GM23248 (cell line): ENCODE data around the gene ACSL6. TPM values are rescaled to one million over a fixed set of nuclear protein-coding genes. Genes with fewer than 3 reads are reported as not detected.

ENCODE experiments used
- DNase-seq: peaks from one replicate; pipeline ENCODE4 v3.0.0-alpha.2; 2015
- H2AFZ ChIP-seq: fragments of 200-600 bp; sonication (generic); 2 replicates; pipeline ENCODE4 v1.6.1; 2016; ENCODE audit warnings: antibody characterized with exemption
- H3F3A ChIP-seq: fragments of 200-600 bp; sonication (generic); 2 replicates; pipeline ENCODE4 v1.6.1; 2016; ENCODE audit warnings: mild to moderate bottlenecking, antibody characterized with exemption, mixed run types; ENCODE audit not compliant: insufficient read depth
- H3K27ac ChIP-seq: fragments of 200-600 bp; sonication (generic); 2 replicates; pipeline ENCODE4 v1.5.1; 2016; ENCODE audit warnings: mild to moderate bottlenecking
- H3K27me3 ChIP-seq: fragments of 200-600 bp; sonication (generic); replicated peaks from 2 replicates; pipeline ENCODE4 v1.6.1; 2016; ENCODE audit warnings: mild to moderate bottlenecking; ENCODE audit not compliant: insufficient read depth
- H3K36me3 ChIP-seq: fragments of 200-600 bp; sonication (generic); 2 replicates; pipeline ENCODE4 v1.6.1; 2016; ENCODE audit warnings: low read depth, mild to moderate bottlenecking
- H3K4me1 ChIP-seq: fragments of 200-600 bp; sonication (generic); 2 replicates; pipeline ENCODE4 v1.6.1; 2016; ENCODE audit warnings: mild to moderate bottlenecking; ENCODE audit not compliant: insufficient read depth
- H3K4me2 ChIP-seq: fragments of 200-600 bp; sonication (generic); one replicate; pipeline ENCODE4 v1.6.1; 2016; ENCODE audit warnings: mild to moderate bottlenecking; ENCODE audit not compliant: unreplicated experiment
- H3K4me3 ChIP-seq: fragments of 200-600 bp; sonication (generic); 2 replicates; pipeline ENCODE4 v1.5.1; 2016; ENCODE audit warnings: mild to moderate bottlenecking
- H3K79me2 ChIP-seq: fragments of 200-600 bp; sonication (generic); 2 replicates; pipeline ENCODE4 v1.6.1; 2016; ENCODE audit warnings: mild to moderate bottlenecking; ENCODE audit not compliant: insufficient read depth
- H3K9ac ChIP-seq: fragments of 200-600 bp; sonication (generic); 2 replicates; pipeline ENCODE4 v1.6.1; 2016; ENCODE audit warnings: mild to moderate bottlenecking
- H3K9me2 ChIP-seq: fragments of 200-600 bp; sonication (generic); 2 replicates; pipeline ENCODE4 v1.6.1; 2016; ENCODE audit warnings: mixed run types, mild to moderate bottlenecking, moderate library complexity; ENCODE audit not compliant: insufficient read depth
- H3K9me3 ChIP-seq: fragments of 200-600 bp; sonication (generic); one replicate; pipeline ENCODE4 v1.6.1; 2017; ENCODE audit warnings: low read depth
- H4K20me1 ChIP-seq: fragments of 200-600 bp; sonication (generic); 2 replicates; pipeline ENCODE4 v1.6.0; 2016; ENCODE audit not compliant: insufficient read depth
- EZH2 ChIP-seq: fragments of 200-600 bp; sonication (generic); IDR thresholded peaks from 2 replicates; pipeline ENCODE4 v1.6.1; 2018; ENCODE audit warnings: antibody characterized with exemption, mild to moderate bottlenecking; ENCODE audit not compliant: insufficient read depth, poor library complexity, severe bottlenecking
- EZH2phosphoT487 ChIP-seq: fragments of 200-600 bp; sonication (generic); IDR thresholded peaks from 2 replicates; pipeline ENCODE4 v1.6.1; 2018; ENCODE audit warnings: antibody characterized with exemption, moderate library complexity, mild to moderate bottlenecking, low read depth; ENCODE audit not compliant: insufficient read depth
- WGBS, 2 experiments: methylation state at CpG; one replicate each; pipeline ENCODE4 v1.1.6; 2015 to 2017; ENCODE audit warnings: low lambda C conversion rate in 2 of 2, low coverage in 1 of 2; ENCODE audit errors: missing lambda C conversion rate in 2 of 2; 5-methylcytosine and 5-hydroxymethylcytosine counted together
- in situ Hi-C: fragments of 300-500 bp; cut with MboI; formaldehyde crosslinking; loops from 2 replicates; pipeline ENCODE4 v1.15.0; 2020
- polyA plus RNA-seq: library from polyadenylated mRNA; unstranded; fragments of >200 nt; fragmentation: Nextera tagmentation; extraction: Ambion mirVana; gene quantifications from 2 replicates; pipeline ENCODE4 v1.2.1, GENCODE V29; 2016
- total RNA-seq: library from RNA; depleted of rRNA; stranded (reverse); fragments of >200 nt; shearing (Covaris generic); gene quantifications from 2 replicates; pipeline ENCODE4 v1.2.3, GENCODE V29; 2014

The ACSL6 gene
- total and polyA plus RNA-seq, 2 experiments from 2014 or later, result 0.11 TPM; not detected in 1

DNA sequence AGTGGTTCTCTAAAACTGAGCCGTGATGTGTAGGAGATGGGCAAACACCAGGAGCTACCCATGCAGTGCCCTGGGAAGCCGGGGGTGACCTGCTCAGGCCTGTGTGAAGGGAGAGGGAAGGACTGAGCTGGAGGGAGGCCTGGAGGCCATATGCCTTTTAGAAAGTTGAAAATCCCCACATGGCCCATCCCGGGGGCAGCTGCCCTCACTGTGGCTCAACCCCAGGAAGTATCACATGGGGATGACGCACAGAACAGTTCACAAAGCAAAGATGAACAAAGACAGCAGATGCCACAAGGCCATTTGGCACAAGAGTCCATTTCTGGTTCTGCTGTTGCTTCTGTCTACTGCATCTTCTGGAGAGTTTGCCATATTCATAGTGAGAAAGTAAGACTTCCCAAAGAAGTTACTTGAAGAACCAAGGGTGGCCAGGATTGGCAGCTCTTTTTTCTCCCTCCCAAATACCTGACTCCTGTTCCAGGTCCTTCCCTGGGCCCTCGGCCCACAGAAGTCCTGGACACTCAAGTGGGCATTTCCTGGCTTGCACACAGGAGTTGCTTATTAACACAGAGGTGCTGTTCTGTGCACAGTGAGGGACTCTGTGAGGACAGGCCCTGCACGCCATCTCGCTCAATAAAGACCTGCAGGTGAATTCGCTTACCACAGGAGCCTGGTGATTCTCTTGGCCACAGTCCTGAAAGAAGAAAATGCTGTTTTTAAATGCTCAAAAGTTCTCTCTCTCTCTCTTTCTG lies 25.1 kb downstream of the ACSL6 start:
- Histone ChIP-seq H3K36me3 (no peaks in the 10 kb centered on the region), H3K4me2 (no peak overlapping the region), H3K9me3 (no peaks in the 10 kb centered on the region), H3K4me3 (no peak overlapping the region), H3K27ac (no peak overlapping the region), H3K9me2 (no peaks in the 10 kb centered on the region), H3K27me3 (no peaks in the 10 kb centered on the region), H3K4me1 (no peaks in the 10 kb centered on the region), H3K9ac (no peak overlapping the region), H2AFZ (no peak overlapping the region), H3F3A (no peaks in the 10 kb centered on the region), H4K20me1 (no peaks in the 10 kb centered on the region), H3K79me2 (no peaks in the 10 kb centered on the region)
- 61 to 65% methylated on average over 8 of the region's 8 CpGs for WGBS, 2 experiments
- in situ Hi-C loops, result no loop called here
- no peak for DNase-seq
- TF ChIP-seq EZH2, result no peak
- no peak for TF ChIP-seq EZH2phosphoT487

DNA sequence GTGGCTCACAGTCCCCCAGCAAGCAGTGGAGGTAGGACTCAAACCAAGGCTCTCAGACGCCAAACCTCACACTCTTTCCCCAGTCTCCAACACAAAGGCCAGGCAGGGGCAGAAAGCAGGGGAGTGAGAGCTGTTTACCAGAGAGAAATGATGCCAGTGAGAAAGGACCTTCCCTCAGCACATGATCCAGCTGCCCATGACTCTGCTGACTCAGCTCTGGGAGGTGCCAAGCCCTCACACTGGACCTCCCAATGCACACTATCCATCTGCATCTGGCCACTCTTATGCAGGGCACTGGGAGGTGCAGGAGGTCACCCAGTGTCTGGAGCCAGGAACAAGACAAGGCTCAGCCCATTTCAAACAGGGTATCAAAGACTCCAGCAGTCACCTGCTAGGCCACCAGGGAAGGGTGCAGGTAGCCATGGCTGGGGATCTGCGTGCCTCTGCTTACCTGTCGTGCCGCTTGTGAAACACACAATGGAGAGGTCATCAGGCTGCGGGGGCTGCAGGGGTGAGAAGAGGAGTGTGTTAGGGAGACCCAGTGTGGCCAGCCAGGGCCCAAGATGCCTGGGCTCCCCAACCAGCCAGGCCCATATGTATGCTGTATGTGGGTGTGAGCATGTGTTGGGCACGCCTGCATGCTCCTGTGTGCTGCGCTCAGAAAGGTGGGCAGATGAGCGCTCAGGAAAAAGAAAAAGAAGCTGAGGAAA lies 26.3 kb downstream of the ACSL6 start:
- no peak overlapping the region for H3K9ac ChIP-seq
- H3F3A ChIP-seq, result no peaks in the 10 kb centered on the region
- no peaks in the 10 kb centered on the region for H3K27me3 ChIP-seq
- no peak for DNase-seq
- in situ Hi-C loops, result no loop called here
- no peak for TF ChIP-seq EZH2
- no peak for TF ChIP-seq EZH2phosphoT487
- no peak overlapping the region for H3K4me2 ChIP-seq
- no peaks in the 10 kb centered on the region for H3K9me2 ChIP-seq
- no peak overlapping the region for H3K27ac ChIP-seq
- H2AFZ ChIP-seq, result no peak overlapping the region
- H3K79me2 ChIP-seq, result no peaks in the 10 kb centered on the region
- H3K4me1 ChIP-seq, result no peaks in the 10 kb centered on the region
- H3K36me3 ChIP-seq, result no peaks in the 10 kb centered on the region
- no peak overlapping the region for H3K4me3 ChIP-seq
- no peaks in the 10 kb centered on the region for H3K9me3 ChIP-seq
- WGBS, 2 experiments, result 72 to 77% methylated on average over 7 to 8 of the region's 8 CpGs
- no peaks in the 10 kb centered on the region for H4K20me1 ChIP-seq

GRCh38 chr5:131983244-131983771 lies 28.1 kb downstream of the ACSL6 start:
- Histone ChIP-seq H3K9me2 (no peaks in the 10 kb centered on the region), H4K20me1 (no peaks in the 10 kb centered on the region), H3K4me3 (no peak overlapping the region), H3K27ac (no peak overlapping the region), H3K9ac (no peak overlapping the region), H2AFZ (no peak overlapping the region), H3K9me3 (no peaks in the 10 kb centered on the region), H3K79me2 (no peaks in the 10 kb centered on the region), H3K4me2 (no peak overlapping the region), H3K4me1 (no peaks in the 10 kb centered on the region), H3K36me3 (no peaks in the 10 kb centered on the region), H3K27me3 (no peaks in the 10 kb centered on the region), H3F3A (no peaks in the 10 kb centered on the region)
- DNase-seq, result no peak
- 2 to 6% methylated on average over 2 of the region's 2 CpGs for WGBS, 2 experiments
- TF ChIP-seq EZH2phosphoT487, result no peak
- in situ Hi-C loops, result no loop called here

DNA sequence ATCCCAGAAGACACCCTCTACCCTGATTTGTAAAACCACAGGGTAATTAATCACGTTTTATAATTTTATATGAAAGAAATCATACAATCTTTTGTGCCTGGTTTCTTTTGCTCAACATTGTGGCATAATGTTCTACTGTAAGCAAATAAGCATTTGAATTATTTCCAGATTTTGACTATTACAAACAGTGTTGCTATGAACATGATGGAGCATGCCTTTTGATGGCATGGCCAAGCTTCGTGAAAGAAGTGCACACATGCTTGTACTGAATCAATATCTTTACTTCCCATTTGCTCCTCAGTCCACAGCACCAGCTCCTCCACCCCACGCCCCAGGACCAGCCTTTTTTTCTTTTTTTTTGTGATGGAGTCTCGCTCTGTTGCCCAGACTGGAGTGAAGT lies 29.9 kb downstream of the ACSL6 start:
- H3K9me3 ChIP-seq, result no peaks in the 10 kb centered on the region
- in situ Hi-C loops, result no loop called here
- H3K79me2 ChIP-seq, result no peaks in the 10 kb centered on the region
- no peaks in the 10 kb centered on the region for H3K9me2 ChIP-seq
- H3K27me3 ChIP-seq, result no peaks in the 10 kb centered on the region
- no peaks in the 10 kb centered on the region for H3K36me3 ChIP-seq
- no peak overlapping the region for H3K4me2 ChIP-seq
- no peaks in the 10 kb centered on the region for H3F3A ChIP-seq
- DNase-seq, result no peak
- TF ChIP-seq EZH2, result no peak
- no peak for TF ChIP-seq EZH2phosphoT487
- no peak overlapping the region for H3K9ac ChIP-seq
- H4K20me1 ChIP-seq, result no peaks in the 10 kb centered on the region
- H3K4me1 ChIP-seq, result no peaks in the 10 kb centered on the region
- no peak overlapping the region for H3K27ac ChIP-seq
- no peak overlapping the region for H3K4me3 ChIP-seq
- no peak overlapping the region for H2AFZ ChIP-seq
- 18 to 19% methylated on average over 4 of the region's 4 CpGs for WGBS, 2 experiments
